Measurements from ENCODE around the gene E2F4.

The E2F4 gene

DNA sequence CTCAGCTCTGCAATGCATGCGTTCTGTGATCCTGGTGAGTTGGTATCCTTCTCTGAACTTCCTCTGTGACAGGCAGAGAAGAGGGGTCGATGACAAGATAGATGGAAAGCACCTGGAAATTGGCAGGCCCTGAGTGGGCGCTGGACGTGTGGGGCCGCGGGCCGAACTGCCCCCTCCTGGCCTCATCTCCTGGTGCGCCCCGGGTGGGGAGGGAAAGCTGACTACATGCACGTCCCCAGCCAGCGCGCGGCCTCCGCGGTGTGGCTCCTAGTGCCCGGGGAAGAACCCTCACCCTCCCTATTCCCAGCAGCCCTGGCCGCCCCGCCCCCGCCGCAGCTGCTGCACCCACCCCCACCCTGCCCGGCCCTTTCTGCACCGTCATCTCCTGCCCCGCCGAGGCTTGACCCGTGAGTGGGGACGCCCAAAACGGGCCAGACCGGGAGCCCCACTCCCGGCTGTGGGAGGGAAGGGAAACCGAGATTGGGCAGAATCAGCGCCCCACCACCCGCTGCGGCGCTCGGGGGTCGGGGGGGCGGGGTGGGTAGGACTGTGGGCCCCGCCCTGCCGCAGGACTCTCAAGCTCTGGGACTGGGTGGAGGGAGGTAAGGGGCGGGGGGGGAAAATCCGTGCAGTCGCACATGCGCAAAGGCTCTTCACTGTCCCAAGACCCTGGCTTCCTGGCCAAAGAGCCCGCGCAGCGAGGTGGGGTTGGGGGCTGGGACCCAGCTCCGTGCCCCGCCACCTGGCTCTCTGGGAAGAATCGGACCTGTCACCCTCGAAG, 21.6 kb upstream of the E2F4 start, which contains the start of gene NOL3:
Gene NOL3, plus strand, starts transcription at position 371 of the 781 bp plus-strand sequence.
- peak within 1 kb of the TSS; percentile 59 for H3K4me3 ChIP-seq (ENCODE audit: low read depth, low read length)
- TF ChIP-seq, protein P1, sequence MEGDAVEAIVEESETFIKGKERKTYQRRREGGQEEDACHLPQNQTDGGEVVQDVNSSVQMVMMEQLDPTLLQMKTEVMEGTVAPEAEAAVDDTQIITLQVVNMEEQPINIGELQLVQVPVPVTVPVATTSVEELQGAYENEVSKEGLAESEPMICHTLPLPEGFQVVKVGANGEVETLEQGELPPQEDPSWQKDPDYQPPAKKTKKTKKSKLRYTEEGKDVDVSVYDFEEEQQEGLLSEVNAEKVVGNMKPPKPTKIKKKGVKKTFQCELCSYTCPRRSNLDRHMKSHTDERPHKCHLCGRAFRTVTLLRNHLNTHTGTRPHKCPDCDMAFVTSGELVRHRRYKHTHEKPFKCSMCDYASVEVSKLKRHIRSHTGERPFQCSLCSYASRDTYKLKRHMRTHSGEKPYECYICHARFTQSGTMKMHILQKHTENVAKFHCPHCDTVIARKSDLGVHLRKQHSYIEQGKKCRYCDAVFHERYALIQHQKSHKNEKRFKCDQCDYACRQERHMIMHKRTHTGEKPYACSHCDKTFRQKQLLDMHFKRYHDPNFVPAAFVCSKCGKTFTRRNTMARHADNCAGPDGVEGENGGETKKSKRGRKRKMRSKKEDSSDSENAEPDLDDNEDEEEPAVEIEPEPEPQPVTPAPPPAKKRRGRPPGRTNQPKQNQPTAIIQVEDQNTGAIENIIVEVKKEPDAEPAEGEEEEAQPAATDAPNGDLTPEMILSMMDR (conservative IDR thresholded peaks at IDR 0.05; ENCODE audit: low read depth, low read length) = no peak
- DNase-seq (ENCODE audit: low read depth) = peak; percentile 82

DNA sequence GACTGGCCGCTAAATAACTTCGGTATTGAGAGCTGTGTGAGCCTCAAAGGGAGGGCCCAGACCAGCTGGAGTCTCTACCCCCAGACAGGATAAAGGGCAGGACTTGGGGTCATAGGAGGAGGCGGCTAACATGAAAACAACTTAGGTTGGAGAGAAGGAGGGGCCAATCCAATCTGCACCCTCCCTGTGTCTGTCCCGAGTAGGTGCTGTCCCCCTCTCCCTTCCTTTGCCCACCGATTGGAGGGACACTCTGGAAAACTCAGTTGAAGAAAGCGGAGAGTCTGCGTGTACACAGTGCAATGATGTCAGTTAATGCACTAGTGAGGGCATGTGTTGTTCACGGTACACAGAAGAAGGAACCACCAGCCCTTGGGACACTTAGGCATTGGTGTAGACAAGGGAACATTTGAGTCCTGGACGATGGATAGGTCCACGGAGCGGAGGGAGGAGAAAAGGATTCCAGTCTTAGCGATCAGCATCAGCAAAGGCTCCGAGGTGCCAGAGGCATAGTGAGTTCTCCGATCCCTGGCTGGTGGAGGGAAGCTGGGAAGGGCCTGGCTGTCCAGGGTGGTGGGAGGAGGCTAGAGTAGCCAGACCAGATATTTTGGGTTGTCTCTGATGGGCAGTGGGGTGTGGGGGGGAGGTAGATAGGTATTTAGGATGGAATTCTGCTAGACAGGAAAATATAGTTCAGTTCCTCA, 20.9 kb upstream of the E2F4 start:
- no peak for DNase-seq (ENCODE audit: low read depth)
- TF ChIP-seq, protein P1 (conservative IDR thresholded peaks at IDR 0.05; ENCODE audit: low read depth, low read length) = no peak
- H3K4me3 ChIP-seq (ENCODE audit: low read depth, low read length) = peak overlapping the region; percentile 59

GRCh38 chr16:67173323-67173722, 18.6 kb upstream of the E2F4 start:
- no peak for DNase-seq (ENCODE audit: low read depth)
- no peak overlapping the region for H3K4me3 ChIP-seq (ENCODE audit: low read depth, low read length)
- TF ChIP-seq, protein P1 (conservative IDR thresholded peaks at IDR 0.05; ENCODE audit: low read depth, low read length) = no peak

GRCh38 chr16:67173808-67174705, 17.9 kb upstream of the E2F4 start:
- peak overlapping the region; percentile 58 for H3K4me3 ChIP-seq (ENCODE audit: low read depth, low read length)
- TF ChIP-seq, protein P1 (conservative IDR thresholded peaks at IDR 0.05; ENCODE audit: low read depth, low read length) = no peak
- peak; percentile 80 for DNase-seq (ENCODE audit: low read depth)

DNA sequence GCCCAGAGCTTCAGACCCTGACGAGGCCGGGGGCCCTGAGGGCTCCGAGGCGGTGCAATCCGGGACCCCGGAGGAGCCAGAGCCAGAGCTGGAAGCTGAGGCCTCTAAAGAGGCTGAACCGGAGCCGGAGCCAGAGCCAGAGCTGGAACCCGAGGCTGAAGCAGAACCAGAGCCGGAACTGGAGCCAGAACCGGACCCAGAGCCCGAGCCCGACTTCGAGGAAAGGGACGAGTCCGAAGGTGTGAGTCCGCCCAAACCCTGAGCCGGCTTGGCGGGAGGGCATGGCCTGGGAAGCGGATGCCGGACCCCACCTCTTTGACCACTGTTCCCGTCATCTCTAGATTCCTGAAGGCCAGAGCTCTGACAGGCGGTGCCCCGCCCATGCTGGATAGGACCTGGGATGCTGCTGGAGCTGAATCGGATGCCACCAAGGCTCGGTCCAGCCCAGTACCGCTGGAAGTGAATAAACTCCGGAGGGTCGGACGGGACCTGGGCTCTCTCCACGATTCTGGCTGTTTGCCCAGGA, 17.2 kb upstream of the E2F4 start:
- DNase-seq (ENCODE audit: low read depth) = no peak
- TF ChIP-seq, protein P1 (conservative IDR thresholded peaks at IDR 0.05; ENCODE audit: low read depth, low read length) = no peak
- peak overlapping the region; percentile 58 for H3K4me3 ChIP-seq (ENCODE audit: low read depth, low read length)

GRCh38 chr16:67176662-67177061, 15.3 kb upstream of the E2F4 start:
- TF ChIP-seq, protein P1 (conservative IDR thresholded peaks at IDR 0.05; ENCODE audit: low read depth, low read length) = no peak
- no peak for DNase-seq (ENCODE audit: low read depth)
- no peak overlapping the region for H3K4me3 ChIP-seq (ENCODE audit: low read depth, low read length)
